HTR-8/SVneo (cell line): Measurements from ENCODE around the gene MATR3.

ENCODE experiments used
- DNase-seq: peaks from one replicate; pipeline ENCODE4 v3.0.0; 2011; ENCODE audit warnings: low spot score, mixed read lengths; ENCODE audit not compliant: insufficient read length
- FAIRE-seq: peaks from 2 replicates; lab custom pipeline; 2011; peaks lifted over from hg19 to GRCh38; lab: Jason Lieb, UNC

MATR3 gene

DNA sequence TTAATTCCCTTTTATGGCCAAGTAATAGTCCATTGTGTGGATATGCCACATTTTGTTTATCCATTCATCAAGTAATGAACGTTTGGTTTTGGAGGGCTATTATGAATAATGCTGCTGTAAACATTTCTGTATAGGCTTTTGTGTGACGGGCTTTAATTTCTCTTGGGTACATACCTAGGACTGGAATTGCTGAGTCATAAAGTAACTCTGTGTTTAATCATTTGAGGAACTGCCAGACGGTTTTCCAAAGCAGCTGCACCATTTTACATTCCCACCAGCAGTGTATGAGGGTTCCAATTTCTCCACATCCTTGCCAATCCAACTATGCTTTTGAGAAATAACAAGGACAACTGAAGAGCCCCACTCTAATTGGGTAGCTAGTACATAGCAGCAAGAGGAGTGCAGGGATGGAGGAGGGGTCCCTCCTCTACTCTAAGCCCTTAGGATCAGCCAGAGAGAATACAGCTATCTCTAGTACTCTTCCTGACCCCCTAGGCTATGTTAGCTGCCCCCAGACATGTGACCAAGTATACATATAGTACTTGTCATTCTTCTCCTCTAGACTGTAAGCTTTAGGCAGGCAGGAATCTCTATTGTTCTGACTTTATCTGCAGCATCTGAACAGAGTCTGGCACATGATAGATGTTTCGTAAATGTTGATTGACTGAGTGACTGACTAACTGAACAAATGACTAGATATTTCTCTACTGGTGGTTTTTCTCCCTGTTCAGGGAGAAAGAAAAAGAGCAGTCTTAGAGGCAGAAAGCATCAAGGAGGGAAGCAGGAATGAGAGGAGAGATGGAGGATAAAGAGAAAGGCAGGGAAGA is 22.1 kb upstream of the MATR3 start:
- DNase-seq: no peak
- no peak for FAIRE-seq

DNA sequence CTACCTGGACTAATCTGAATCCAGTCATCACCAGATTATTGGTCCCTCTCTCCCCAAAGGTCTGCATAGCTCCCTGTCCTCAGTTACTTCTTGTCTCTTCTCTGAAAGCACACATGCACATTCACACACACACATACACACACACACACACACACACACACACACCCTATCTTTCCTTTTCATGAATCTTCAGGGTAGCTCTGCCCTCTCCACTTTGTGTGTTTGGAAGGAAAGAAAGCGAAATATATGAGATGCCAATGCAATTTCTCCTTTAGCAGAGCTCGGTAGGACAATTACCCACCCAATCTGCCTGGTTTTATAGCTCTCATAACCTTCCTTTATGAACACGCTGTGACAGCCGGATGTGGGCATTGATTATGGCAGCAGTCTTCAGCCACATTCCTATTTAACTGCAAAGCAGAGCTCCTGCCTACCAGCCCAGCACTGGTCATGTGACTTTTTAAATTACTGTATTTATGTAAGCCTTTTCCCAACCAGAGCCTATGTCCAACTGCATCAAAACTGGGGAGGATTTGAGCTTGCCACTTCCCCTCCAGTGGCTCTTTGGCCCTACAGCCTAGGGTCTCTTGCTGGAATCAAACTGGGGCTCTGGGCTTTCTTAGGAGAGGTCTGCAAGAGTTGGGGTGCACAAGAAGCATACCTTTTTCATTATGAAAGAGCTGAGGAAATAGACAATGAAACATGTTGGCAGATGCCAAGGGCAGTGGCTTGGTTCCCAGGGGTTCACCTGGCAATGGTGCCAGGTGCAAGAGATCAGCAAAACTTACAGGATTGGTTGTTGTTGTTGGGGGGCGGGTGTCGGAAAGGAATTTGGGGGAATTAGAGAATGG is 20.8 kb upstream of the MATR3 start:
- FAIRE-seq (no peak), DNase-seq (peak; percentile 33)

DNA sequence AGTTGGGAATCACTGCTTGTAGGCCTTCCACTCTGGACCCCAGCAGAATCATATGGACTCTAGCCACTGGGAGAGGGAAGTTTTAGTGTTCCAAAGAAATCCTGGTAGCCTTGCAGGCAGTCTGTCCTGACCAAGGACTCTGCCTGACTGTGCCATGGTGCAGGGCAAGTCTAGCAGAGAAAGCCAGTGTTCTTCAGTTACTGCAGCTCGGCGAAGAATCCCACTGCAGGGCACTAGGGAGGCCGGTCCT is 20.3 kb upstream of the MATR3 start:
- no peak for FAIRE-seq
- DNase-seq: no peak

DNA sequence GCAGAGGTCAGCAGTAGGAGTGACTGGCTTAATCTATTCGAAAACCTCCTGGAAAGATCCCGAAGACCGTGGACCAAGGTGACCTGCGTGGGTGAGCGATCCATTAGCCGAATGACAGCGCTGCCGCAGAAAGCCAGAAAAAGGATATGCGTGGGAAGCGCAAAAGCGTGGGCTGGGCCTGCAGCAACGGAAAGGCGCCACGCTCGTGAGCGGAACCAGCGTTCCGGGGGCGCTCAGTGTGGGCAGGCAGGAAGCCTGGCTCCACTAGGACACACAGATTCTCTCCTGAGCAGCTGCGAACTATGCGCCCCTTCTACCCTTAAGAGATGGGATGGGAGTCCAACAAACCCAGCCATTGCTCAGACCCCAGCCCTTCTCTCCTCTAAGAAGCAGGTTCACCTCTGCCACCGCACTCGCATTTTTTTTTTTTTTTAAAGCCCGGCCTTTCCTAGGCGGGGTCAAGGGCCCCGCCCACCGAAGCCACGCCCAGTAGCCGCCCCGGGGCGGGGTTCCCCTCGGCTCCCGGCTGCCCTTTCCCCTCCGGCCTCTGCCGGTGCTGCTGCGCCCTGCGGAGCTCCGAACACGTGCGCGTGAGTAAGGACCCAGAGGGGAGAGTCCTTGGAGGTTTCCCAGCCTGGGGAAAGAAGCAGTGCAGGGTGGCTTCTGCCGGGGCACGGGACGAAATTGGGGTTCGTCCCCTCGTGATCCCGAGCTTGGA is 19.8 kb upstream of the MATR3 start:
- peak; percentile 94 for DNase-seq
- no peak for FAIRE-seq

DNA sequence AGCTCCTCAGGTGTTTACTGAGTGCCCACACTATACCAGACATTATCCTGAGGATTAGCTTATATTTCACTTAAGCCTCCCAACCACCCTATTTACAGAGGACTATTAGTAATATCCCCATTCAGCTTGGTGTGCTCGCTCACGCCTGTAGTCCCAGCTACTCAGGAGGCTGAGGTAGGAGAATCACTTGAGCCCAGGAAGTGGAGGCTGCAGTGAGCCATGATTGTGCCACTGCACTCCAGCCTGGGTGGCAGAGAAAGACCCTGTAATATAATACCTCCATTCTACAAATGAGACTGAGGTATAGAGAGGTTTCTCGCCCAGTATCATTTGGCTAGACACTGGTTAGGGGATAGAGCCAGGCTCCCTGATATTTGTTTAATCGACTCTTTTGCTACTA is 18.0 kb upstream of the MATR3 start:
- DNase-seq: no peak
- FAIRE-seq: no peak

DNA sequence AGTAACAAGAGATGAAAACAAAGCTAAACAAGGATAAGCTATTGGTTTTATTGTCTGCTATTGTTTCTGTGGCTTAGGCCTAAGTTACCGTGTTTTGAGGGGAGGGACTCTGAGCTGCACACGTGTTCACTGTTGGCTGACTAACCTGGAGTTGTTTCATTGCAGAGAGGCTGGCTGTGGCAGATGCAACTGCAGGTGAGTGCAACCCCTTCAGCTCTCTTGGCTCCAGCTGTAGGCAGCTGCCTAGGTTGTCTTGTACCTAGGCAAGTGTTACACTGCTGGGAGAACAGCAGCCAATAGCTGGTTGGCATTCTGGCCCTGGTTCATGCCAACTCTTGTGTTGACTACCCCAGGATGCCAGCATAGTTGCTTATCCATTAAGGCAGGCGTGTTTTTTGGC is 17.6 kb upstream of the MATR3 start:
- DNase-seq (no peak), FAIRE-seq (no peak)

DNA sequence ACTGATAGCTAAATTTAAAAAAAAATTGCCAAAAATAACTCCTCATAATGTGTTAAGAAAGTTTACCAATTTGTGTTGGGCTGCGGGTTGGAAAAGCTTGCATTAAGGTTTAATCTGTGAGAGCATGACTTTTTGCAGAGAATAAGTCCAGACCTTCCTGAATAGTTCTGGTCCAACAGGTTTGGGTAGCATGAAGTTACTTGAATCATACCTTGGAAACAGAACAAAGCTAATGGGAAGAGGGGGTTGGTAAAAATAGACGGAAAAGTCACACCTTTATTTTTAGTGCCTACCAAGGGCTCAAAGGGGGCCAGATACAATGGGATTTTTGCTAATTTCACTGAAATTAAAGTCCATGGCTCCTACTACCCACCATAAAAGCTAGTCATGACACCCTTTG is 17.1 kb upstream of the MATR3 start:
- FAIRE-seq: no peak
- no peak for DNase-seq

DNA sequence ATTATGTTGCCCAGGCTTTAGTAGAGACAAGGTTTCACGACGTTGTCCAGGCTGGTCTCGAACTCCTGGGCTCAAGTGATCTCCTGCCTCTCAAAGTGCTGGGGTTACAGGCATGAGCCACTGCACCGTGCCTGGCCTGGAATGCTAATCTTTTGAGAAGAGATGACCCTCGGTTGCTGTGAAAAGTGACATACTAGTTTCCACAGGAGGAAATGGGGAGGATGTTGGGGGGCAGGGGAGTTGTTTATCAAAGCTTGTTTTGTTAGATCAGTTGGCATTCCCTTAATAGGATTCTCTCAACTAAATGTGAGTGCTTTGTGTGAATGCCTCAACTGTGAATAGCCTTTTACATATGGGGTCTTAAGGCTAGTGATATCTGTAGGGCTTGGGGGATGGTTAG is 16.4 kb upstream of the MATR3 start:
- FAIRE-seq: no peak
- no peak for DNase-seq

DNA sequence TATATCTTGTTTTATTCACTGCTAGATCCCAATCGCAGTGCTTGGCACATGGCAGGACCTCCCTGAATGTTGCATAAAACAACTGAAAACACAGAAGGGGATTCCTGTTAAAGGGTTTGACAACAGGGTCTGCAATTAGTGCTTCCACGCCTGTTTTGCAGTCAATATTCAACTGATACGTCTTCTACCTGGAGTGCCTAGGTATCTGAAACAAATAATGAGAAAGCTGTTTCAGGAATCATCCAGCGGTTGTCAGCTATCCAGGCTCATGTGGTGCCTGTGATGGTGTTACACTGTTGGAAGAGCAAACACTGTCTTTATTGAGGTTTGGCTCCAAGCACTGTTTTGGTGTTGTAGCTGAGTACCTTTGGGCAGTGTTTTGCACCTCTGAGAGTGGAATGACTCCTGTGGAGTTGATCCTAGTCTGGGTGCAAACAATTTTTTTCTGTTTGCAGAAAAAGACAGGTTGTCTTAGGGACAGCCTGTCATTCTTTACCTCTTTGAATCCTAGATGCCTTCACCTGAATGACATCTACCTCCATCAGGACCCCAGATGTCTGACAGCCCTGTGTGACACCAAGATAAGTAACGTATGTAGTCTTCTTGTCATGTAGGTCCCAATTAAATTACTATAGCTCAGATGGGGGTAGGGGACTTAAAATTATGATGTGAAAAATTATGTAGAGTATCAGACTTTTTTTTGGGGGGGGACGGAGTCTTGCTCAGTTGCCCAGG is 14.8 kb upstream of the MATR3 start:
- no peak for DNase-seq
- no peak for FAIRE-seq

DNA sequence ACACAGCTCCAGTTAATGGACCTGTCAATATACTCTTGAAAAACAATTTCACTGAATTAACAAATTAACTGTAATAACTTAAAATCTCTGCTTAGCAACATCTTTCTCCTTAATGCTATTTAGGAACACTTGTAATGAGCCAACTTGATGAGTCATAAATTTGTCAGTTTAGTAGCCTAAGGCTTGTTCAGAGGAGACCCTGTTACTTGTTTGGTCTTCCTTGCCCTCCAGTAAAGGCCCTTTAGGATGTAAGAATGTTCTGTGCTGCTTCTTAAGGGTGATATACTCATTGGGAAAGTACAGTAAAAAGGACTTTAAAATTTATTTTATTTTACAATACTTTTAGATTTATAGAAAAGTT is 11.4 kb upstream of the MATR3 start:
- no peak for FAIRE-seq
- no peak for DNase-seq

DNA sequence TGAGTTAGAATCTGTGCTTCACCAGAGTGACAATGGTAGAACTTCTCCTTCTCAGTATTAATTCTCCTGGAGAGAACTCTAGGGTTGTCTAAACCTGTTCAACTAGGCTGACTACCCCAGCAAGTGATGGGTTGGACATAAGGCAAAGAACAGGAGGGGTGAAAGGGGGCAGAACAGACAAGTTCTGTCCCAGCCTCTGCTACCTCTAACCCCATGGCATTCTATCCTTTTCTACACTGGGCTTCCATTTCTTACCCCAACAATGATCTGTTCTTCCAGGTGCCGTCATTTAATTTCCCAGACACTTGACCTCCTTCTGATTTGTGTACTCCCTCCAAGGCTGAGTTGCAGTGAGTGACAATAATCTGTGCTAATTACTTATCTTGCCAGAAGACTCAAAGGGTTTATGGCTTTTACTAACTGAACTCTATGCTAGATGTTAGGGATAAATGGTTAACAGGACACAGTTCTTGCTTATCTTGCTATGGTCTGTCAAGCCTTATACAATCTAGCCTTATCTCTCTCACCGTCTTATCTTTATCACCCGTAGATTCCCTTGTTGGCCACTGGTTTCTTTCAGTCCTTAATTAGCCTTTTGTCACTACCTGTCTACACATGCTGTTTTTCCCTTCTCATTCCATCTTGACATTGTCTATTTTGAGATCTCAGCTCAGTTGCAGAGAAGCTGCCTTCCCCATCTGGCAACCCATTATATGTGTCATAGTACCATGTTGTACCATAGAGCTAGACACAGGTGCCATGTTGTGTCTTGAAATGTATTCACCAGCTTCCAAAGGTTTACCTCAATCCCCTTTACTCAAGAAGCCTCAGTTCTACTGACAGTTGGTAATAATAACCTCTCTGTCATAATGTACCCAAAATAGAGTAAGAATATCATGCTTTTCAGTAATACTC is 10.0 kb upstream of the MATR3 start:
- DNase-seq (no peak), FAIRE-seq (no peak)

DNA sequence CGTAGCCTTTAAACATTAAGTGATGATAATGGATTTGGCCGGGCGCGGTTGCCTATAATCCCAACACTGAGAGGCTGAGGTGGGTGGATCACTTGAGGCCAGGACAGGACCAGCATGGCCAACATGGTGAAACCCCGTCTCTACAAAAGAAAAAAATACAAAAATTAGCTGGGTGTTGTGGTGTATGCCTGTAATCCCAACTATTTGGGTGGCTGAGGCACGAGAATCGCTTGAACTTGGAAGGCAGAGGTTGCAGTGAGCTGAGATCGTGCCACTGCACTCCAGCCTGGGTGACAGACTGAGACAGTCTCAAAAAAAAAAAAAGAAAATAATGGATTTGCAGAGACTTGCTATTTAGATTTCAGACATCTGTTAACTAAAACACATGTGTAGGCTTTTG is 9.2 kb upstream of the MATR3 start:
- FAIRE-seq: no peak
- no peak for DNase-seq

DNA sequence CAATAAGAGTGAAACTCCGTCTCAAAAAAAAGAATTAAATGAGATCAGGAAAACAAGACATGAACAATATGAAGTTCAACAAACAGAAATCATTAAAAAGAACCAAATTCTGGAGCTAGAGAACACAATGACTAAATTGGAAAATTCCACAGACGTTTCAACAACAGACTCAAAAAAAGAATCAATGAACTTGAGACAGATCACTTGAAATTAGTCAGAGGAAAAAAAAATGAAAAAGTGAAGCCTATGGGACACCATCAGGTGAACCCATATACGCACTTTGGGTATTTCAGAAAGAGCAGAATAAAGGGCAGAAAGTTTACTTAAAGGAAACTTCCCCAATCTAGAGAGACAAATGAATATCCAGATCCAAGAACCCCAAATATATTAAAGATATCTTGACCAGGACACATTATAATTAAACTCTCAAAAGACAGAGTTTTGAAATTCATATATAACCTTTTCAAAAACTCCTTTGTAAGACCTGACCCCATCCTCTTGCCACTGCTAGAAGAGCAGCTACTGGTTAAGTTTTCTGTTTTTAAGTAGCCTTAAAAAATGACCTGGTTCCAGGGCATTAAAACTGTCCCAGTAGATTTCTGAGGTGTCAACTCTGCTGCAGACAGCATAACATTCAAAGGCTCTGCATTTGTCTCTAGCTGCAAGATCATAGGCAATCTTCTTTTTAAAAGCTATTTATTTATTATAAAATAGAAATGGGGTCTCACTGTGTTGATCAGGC is 7.7 kb upstream of the MATR3 start:
- FAIRE-seq (no peak), DNase-seq (no peak)

DNA sequence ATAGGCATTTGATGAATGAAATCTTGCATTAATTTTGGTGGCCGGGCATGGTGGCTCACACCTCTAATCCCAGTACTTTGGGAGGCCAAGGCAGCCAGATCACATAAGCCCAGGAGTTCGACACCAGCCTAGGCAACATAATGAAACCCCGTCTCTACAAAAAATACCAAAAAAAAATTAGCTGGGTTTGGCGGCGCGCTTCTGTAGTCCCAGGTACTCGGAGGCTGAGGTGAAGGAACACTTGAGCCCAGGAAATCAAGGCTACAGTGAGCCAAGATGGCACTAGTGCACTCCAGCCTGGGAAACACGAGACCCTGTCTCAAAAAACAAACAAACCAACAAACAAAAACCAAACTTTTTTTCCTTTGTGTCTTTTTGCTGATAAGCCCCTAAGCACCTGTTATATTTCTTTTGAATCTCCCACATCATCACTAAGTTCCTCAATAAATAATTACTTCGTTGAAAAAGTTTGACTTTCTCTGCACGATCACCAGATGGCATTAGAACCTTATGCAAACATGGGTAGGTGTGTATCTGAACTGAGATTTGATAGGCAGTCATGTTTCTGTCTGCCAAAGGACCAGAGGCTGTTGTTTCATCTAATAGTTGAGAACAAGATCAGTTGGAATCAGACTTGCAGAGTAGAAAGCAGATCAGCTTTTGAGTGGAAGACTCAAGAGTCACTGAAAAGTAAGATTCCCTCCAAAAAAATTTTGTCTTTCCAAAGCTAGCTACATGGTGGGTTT is 5.5 kb upstream of the MATR3 start:
- DNase-seq (peak; percentile 21), FAIRE-seq (no peak)

DNA sequence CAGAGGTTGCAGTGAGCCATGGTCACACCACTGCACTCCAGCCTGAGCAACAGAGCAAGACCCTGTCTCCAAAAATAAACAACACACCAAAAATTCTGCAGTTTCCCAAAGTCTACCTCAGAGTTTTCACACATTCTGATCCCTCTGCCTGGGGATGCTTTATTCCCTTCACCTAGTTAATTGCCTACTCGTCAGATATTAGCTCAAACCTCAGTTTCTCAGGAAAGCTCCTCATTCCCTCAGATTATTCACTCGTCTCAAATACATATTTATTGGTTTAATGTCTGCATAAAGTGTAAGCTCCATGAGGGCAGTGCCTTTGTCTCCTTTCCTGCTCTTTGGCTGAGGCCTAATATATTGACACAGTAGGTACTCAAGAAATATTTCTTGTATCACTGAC is 2.5 kb upstream of the MATR3 start:
- no peak for FAIRE-seq
- DNase-seq: no peak

DNA sequence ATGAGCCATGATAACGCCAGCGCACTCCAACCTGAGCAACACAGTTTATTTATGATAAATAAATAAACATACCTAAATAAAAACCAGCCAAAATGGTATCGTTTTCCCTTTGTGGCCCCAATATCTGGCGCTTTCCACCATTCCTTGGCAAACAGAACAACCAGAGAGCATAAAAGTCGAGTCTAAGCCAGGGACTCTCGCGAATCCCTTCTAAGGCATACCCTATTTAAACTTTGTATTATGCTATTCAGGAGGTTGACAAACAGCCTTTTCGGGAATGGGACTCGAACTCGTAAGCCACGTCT is 386 bp upstream of the MATR3 start:
- FAIRE-seq (no peak), DNase-seq (no peak)

DNA sequence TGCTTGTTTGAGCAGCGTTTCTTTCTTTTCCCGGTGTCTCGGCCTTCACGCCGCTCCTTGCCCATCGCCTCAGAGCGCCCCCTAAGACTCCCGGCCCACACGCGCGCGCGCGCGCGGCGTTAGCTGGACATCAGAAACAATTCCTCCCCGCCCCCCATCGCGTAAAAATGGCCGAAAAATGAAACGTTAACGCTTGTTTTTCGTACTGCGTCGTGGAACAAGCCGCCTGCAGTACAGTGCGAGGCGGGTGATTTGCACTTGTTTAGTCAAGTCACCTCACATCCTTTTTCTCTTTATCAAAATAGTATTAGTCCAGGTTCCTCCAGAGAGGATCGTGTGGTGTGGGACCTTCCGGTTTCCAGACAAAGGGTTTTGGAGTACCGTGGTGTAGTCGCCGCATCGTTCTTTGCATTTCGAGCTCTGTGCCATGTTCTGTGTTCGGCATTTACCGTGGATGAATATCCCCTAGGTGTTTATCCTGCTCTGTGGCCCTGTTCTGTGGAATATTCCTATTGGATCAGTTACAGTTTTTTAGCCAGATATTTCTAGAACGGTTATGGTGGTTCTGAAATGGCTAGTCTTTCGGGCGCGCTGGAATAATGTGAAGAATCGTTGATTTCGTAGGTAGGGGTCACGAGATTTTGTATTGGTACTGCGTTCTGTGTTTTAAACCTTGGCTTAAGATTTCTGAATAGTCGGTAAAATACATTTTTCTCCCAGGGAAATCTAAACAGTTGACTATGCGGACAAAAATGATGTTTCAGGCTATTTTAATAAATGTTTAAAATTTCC is 1.0 kb downstream of the MATR3 start:
- FAIRE-seq (no peak), DNase-seq (peak; percentile 58)
